ENCODE data around the gene ABL1.

ABL1 gene

DNA sequence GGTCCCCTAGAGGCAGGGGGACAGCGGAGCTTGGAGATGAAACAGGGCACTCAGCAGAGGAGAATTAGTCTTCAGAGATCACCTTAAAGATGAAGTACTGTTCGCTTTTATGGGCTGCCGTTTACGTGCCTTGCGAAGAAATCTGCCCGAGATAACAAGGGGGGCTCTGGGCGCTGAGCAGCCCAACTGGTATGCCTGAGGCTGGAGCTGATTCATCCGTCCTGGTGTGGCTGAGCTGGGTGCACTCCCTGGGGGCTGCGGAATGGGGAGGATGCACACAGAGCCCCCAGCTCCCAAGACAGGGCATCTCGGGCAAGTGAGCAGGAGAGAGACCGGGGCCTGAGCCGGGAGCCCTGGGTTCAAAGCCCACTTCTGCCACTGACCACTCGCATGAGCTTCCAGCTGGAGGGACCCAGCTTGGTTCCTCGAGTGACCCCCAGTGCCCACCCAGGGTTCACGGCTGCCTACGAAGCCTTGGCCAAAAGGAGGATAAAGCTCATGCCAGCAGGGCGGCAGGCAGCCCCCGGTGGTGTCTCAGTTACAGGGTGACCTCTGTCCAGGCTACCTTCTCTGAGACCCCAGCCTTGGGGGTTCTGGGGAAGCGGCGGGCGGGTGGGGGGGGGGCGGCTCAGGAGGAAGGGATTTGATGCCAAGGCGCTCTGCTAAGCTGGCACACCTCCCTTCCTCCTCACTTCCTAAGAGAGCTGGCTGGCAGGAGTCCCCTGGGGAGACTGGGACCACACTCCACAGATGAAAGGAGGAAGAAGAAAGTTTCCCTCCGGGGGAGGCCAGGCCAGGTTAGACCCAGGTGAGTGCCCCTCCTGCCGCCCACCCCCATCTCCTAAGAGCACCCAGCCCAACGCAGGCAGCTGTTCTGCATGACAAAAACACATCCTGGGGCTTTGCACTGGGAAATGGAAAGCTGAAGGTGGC, 98.3 kb downstream of the ABL1 start:
- DNase-seq (ENCODE audit: low spot score), result peak; percentile 87

DNA sequence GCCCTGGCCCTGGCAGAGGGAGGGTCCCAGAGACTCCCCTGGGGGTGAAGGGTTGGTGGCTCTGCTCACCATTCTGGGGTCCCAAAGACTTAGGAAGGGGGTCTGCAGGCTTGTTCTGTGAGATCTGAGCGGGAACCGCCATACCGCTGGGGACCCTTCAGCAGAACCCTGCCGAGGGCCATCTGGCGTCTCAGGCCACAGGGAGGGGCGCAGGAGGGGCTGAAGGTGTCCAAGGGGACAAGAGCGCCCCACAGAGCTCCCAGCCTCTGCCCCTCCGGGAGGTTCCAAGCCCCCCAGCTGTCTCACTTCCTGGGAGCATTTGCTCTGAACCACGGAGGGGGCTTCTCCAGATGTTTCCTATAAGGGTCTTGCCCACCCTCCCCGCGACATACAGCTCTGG, 99.2 kb downstream of the ABL1 start:
- no peak for DNase-seq (ENCODE audit: low spot score)

DNA sequence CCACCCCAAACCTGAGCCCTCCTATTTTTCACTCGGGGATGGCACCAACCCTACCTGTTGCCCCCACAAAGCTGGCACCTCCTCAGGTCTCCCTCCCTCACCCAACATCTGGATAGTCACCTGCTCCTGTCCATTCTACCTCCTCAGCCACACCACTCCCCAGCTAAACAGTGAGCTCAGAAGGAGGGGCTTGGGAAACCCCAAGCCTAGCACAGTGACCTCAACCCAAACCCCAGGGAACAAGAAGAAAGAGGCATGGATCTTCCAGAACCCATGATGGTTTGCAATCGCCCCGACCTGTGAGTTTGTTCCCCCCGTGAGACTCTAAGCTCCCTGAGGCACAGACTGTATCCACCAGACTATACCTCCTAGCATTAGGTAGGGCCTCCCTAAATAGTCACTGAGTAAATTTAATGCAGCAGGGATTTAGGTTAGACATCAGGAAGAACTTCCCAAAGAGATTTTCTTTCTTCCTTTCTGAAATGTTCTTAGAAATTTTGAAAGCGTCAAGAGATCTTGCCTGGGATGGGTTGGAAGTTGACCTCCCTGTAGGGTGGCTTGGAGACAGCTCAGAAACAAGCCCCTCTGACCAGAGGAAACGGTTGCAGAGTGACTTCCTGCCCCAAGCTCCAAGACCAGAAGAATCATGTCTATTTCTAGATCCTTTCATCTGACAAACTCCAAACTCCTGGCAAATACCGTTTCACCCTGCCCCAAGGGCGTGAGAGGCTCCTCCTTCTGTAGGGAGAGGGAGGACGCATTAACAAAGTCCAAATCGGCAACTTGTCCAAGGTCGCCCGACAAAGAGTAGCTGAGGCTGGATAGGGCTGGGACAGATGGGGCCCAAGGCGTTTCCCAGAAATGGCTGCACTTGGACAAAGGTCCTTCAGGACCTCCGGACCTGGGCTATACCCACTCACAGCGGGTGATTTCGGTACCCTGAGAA, 99.9 kb downstream of the ABL1 start:
- no peak for DNase-seq (ENCODE audit: low spot score)

DNA sequence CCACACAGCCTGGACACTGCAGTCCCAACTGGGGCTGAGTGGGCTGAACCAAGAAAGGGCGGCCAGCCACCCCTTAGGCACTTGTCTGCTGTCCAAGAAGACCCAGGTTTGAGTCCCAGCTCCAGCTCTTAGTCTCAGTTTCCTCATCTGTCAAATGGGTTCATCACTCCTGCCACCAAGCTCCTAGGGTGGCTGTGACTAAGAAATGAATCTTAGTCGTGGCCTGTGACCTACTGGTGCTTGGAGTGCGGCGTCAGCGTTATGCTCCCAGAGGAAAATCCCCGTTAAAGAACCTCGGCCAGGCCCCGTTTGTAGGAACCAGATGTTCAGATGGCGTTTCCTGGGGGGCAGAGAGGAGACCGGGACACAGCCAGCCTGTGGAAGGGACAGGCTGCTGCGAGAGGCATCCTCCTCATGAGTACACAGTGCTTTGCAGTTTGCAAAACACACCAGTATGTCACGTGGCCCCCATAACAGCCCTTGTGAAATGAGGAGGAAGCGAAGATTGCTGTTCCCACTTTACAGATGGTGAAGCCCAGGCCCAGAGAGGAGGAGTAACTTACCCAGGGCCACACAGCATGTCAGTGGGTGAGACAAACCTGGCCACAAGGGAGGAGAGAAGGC, 100.7 kb downstream of the ABL1 start:
- no peak for DNase-seq (ENCODE audit: low spot score)

DNA sequence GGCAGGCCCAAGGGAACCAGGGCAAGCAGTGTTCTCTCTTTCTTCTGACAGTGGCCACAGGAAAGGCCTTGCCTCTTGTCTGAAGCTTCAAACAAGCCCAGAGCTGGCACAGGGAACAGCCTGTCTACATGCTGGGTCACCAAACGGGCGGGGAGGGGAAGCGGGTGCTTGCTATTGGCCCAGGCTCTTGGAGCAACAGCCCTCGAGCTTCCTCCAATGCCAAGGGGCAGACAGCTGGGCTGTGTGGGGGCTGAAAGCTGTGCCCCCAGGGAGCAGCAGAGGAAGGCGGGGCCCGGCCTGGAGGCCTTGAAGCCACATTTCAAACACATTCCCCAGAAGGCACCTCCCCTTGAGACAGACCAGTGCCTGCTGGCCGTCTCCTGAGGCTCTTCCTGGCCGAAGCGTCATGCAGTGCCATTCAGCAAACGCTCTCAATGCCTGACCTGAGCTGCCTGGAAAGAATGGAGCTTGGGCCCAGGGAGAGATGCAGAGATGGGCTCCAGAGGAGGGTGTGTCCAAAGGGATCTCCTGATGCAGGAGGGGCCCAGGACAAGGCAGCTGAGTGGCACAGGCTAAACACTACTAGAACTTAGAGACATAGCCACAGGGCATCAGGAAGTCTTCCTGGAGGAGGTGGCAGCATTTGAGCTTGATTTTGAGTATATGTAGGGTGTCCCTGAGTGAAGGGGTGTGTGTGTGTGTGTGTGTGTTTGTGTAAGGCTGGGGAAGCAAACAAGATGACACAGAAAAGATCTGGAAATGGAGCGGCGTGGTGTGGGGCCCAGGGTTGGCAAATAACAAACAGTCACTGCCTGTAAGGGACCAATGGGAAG, 101.4 kb downstream of the ABL1 start:
- DNase-seq (ENCODE audit: low spot score), result peak; percentile 84
